NB4 (cell line): ENCODE results near the gene MYCBP2.

Experiments used
- CTCF ChIP-seq: IDR thresholded peaks from one replicate; pipeline ENCODE4 v1.5.1; 2012; ENCODE audit warnings: low read depth, low read length
- MAX ChIP-seq: IDR thresholded peaks from 2 replicates; pipeline ENCODE4 v1.6.1; 2011; ENCODE audit warnings: low read depth, low read length
- MYC ChIP-seq: IDR thresholded peaks from 2 replicates; pipeline ENCODE4 v1.6.1; 2011; ENCODE audit warnings: low read depth, low read length
- POLR2A ChIP-seq: IDR thresholded peaks from 2 replicates; pipeline ENCODE4 v1.6.1; 2011; ENCODE audit warnings: mild to moderate bottlenecking; ENCODE audit not compliant: insufficient read length; ENCODE audit errors: extremely low read depth

GRCh38 chr13:77339408-77339807 lies 12.5 kb upstream of the MYCBP2 start:
- TF ChIP-seq MYC = no peak
- TF ChIP-seq CTCF = no peak
- TF ChIP-seq MAX = no peak
- no peak for TF ChIP-seq POLR2A
